Measurements from ENCODE around the gene LRRC61.
"Not testable (repeated sequence)": the region's sequence is repeated elsewhere in the genome, so short reads cannot be mapped to it uniquely, and the experiment has no call there.

LRRC61 gene

DNA sequence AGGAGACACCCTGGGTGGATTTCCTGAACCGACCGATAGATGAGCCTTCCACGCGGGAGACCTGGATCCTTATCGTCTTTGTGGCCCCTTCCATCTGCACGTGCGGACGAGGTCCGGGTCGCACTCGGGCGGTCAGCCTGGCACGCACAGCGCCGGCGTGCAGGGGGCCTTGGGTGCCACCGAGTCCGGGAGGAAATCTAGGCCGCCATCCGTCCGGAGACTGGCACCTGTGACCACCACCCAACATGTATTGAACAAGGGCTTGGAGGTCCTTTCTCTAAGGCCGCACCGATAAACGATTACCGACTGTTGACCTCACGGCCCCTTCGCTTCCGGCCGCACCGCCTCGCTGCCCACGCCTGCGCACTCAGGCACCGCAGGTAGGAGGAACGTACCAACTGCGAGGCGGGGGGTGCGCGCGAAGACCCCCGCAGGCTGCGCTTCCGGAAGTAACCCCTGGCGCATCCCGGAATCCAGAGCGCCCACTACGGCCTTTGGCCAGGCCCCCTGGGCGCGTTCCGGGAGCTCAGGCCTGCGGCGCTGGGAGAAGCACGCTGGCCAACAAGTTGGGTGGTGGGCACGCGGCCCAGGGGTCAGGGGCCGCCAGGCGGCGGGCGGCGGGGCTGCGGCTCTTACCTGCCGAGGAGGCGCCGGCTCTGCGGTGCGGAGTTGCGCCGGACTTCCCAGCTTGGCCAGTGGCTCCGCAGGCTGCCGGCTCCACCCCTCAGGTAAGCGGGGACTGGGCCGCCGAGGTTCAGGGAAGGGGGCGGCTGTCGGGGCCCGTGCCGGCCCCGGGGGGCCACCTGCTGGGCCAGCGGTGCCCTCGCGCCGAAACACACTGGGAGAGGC is at the start of gene LRRC61, which contains the start of gene ACTR3C:
Gene LRRC61, plus strand, starts transcription at position 523 of the 849 bp plus-strand sequence. CDS start 13,507 bp downstream, outside the sequence.
Gene ACTR3C, minus strand, starts transcription at position 713 of the 849 bp plus-strand sequence. CDS start 28,249 bp downstream, outside the sequence.
- no peak for DNase-seq (ENCODE audit: low spot score)

- DNase-seq (ENCODE audit: low spot score), result peak; percentile 24
Measured at GRCh38 chr7:150276132-150276695, 46.9 kb upstream of the LRRC61 start.

DNA sequence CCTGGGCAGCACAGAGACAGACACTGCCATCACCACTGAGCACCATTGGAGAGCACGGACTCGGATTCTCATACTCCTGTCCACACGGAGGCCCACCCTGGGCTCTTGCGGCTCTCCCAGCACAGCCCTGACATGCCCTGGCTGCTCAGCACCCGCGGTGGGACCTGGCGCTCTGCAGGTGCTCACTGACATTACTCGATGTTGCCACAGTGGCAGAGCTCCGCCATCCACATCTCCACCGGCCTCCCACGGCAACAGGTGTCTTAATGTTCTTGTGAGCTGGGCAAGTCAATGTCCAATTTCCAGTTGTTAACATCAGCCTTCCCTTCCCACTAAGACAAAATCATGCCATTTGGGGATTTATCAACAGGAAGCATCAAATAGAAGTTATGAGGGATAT is 44.8 kb upstream of the LRRC61 start:
- DNase-seq (ENCODE audit: low spot score), result not testable (repeated sequence)

DNA sequence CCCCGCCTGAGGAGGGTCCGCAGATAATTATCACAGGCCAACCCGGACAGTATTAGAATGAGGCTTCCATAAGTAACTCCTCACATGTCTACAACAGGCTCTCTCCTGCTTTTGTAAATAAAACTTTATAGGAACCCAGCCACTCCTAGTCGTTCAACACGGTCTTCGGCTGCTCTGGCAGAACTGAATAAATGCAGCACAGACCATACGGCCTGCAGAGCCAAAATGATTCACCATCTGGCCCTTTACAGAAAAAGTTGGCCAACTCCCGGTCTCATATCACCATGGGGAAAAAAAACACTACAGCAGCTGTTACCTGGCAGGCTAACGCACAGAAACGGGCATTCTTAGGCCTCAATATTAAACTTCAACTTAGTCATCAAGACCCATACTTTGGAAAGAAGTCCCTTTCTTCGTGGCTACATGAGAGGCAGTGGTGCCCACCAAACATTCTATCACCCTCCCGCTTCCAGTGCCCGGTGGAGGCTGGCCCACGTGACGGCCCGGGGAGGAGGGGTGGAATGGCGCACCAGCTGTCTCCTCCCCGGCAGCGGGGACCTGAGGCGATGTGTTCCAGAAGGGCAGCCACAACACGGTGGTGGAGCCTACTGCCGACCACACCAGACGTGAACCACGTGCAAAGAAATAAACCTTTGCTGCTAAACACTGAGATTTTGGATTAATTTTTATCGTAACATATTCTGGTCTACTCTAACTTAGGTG is 41.3 kb upstream of the LRRC61 start:
- not testable (repeated sequence) for DNase-seq (ENCODE audit: low spot score)

GRCh38 chr7:150283111-150283510 is 40.0 kb upstream of the LRRC61 start:
- DNase-seq (ENCODE audit: low spot score), result not testable (repeated sequence)

DNA sequence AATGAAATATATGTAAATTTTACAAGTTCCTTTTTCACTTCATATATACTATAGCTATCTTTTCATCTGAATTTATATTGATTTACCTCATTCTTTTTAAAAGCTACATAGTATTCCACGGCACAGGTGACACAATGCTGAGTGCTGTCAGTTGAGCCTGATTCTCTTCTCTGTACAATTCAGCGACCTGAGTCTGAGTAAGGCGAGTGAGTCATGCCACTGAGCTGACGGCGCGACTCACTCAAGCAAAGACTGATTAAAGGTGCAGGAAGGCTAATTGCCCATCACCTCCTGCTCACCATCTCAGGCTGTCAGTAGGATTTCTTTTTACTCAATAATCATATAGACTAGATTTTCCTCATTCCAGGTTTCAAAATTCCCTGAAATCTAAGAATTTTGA is 39.5 kb upstream of the LRRC61 start:
- DNase-seq (ENCODE audit: low spot score), result not testable (repeated sequence)

DNA sequence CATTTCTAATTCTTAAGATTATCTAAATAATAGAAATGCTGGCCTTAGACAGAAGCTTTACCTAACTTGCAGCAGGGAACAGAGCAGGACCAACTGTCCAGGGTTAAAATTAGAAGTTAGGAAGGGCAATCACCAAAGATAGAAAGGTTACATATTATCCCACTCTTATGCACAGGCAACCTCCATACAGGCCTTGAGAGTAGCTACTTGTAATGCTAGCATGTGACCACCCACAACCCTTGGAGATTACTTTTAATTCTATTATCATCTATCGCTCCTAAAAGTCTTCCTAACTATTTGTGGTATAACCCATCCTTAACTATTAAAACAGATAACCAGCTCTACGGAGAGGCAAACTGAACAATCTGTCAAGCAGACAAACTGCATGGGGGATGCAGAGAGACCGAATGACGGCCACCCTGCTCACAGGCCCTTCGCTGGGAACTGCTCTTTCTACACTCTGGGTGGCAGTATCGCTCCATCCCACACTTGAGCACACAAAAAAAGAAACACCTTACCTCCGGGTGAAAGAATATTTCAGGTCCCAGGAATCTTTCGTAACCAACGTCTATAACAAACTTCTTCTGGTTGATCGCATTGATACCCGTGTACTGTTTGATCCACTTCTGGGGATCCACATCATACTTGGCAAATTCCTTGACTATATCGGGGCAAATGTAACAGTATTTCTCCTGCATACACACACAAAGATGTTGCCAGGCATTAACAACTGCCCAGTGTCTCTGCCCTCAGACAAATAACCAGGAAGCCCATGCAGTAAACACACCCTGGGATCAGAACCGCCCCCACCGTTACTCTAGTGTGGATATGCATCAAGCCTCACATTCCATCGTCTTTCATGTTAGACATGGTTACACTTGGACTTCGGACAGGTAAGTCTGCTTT is 37.1 kb upstream of the LRRC61 start:
- DNase-seq (ENCODE audit: low spot score), result peak; percentile 3

DNA sequence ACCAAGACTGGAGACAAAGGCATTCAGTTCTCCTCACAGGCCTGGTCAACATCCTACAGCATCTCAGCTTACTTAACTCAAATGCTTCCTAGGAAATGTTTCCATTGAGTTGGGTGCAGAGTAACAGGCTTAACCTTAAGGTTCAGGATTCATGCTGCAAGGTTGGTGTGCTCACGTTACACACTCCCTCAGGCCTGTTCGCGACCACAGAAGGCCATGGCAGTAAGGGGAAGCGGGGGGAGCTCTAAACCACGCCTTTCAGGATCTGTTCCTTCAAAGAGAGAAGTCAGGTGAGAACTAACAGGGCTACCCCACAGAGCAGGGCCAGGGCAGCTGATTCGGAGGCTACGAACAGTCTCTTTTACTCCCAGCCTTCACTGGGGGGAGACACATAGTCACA is 35.3 kb upstream of the LRRC61 start:
- DNase-seq (ENCODE audit: low spot score), result not testable (repeated sequence)

- DNase-seq (ENCODE audit: low spot score), result not testable (repeated sequence)
Measured at GRCh38 chr7:150288816-150289215, 34.3 kb upstream of the LRRC61 start.

DNA sequence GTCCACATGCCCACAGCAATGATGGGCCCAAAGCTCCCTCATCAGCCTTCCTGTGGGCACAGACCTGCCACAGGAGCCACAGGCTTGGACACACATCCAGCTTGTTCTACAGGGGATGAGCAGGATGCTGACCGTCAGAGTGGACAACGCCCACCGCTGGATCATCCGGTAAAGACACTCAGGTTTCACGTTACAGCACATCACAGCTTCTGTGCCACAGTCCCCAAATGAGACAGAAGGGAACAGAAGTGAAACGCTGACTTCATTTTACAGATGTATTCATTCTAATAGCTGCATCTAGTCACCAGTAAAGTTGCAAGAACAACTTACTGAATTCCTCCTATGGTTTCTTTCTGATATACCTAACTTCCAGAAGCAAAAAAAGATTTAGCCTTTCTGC is 32.8 kb upstream of the LRRC61 start:
- not testable (repeated sequence) for DNase-seq (ENCODE audit: low spot score)

DNA sequence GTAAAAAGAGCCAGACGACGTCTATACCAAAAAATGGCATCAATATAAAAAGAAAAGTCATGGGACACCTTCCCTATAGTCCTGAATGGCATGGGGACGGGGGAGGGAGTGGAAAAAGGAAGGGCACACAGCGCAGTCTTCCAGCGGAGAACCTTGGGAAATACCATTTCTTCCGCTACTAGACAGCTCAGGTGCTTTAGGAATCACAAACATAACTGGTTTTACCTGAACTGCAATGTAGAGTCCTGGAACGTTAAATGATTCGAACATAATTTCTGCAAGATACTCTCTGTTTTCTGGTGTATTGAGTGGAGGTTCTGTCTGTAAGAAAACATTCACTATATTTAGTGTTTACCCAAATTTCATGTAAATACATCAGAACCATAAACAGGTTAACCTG is 28.1 kb upstream of the LRRC61 start:
- DNase-seq (ENCODE audit: low spot score), result not testable (repeated sequence)

DNA sequence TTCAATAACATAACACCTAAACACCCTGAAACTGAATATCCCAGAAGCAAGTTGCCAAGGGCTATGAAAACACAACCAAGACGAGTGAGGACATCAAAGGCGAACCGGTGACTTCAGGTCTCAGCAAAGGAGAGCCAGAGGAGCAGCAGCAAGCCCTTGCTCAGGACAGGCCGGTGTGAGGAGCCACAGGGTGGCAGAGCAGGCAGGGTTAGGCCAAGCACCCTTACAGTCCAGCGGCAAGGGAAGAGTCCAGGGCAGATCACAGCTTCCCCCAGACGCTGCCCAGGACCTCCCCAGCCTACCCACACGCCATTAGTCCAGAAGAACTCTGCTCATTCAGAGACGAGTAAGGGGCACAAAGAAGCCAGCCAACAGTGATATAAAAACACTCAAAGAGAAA is 27.5 kb upstream of the LRRC61 start:
- not testable (repeated sequence) for DNase-seq (ENCODE audit: low spot score)

- DNase-seq (ENCODE audit: low spot score), result not testable (repeated sequence)
Measured at GRCh38 chr7:150296802-150297201, 26.4 kb upstream of the LRRC61 start.

DNA sequence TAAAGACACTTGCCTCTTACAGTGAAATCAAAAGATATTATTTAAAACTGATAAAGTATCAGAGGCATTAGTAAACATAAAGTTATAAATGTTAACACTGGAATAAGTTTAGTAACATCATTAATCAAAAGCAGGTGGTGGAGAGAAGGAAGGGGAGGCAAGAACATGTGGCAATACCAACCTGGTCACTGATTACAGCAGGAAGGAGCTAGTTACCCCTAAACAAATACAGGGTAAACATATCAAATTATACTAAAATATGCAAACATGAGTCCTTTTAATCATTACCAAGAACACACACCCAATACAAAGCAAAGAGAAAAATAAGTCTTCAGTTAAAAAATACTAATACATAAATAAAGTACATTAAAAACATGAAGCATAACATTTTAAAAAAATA is 25.2 kb upstream of the LRRC61 start:
- DNase-seq (ENCODE audit: low spot score), result not testable (repeated sequence)

DNA sequence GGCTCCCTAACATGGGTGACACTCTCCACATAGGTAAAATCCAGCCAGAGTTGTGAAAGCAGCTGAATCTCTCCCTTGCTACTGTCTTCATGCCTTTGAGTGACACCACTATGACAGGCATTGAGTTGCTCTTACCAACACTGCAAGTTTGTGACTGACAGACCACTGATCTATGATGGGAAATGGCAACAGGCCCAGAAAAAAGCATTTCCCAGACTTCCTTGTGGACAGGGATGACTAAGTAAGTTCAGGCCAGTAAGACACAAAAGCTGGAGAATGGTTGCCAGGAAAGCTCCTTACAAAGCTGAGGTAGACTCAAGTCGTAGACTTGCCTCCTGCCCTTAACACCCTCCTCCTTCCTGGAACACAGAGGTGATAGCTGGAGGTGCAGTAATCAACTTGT is 20.2 kb upstream of the LRRC61 start:
- DNase-seq (ENCODE audit: low spot score), result not testable (repeated sequence)

DNA sequence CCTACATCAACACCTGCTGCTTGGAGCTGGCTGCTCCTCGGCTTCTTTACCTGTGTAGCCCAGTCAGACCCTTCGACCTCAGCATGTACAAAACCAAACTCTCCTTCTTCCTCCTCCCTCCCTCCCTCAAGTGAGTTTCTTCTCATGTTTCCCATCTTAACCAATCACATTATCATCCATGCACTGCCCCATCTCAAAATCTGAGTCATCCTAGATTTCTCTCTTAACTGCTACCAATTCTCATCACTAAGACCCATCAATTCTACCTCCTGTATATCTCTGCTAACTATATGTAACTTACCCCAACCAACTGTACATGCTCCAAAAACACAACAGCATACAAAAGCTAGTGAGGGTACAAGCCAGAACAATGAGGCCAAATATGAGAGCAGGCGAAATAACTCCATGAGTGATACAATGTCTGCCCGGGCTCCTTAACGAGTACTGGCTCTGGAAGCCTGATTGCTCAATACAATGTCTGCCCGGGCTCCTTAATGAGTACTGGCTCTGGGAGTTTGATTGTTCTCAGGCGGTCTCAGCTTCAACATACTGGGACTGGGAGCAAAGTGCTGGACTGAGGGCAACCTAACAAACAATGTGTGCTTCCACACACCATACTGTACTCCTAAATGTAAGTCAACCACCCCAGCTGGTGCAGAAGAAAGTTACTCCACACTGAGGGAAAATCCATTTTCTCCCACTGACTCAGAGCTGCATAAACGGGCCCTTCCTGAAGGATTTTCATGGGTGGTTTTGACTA is 18.5 kb upstream of the LRRC61 start:
- not testable (repeated sequence) for DNase-seq (ENCODE audit: low spot score)

GRCh38 chr7:150305259-150305902 is 17.8 kb upstream of the LRRC61 start:
- not testable (repeated sequence) for DNase-seq (ENCODE audit: low spot score)

- not testable (repeated sequence) for DNase-seq (ENCODE audit: low spot score)
Measured at GRCh38 chr7:150305903-150306284, 17.3 kb upstream of the LRRC61 start.

GRCh38 chr7:150306377-150306776 is 16.8 kb upstream of the LRRC61 start:
- not testable (repeated sequence) for DNase-seq (ENCODE audit: low spot score)

GRCh38 chr7:150307129-150307528 is 16.0 kb upstream of the LRRC61 start:
- DNase-seq (ENCODE audit: low spot score), result no peak

All from kidney capillary endothelial cell (primary cell).